NOMO-1 treated with dmso at 0.1 percent for 144 hours (cell line): ENCODE data around the gene RDH13.
A peak's percentile ranks its signal among the peaks of the same experiment; 100 is the strongest.
"Not testable (repeated sequence)": the region's sequence is repeated elsewhere in the genome, so short reads cannot be mapped to it uniquely, and the experiment has no call there.

Source experiments
- DNase-seq: peaks from one replicate; lab custom pipeline; 2025; ENCODE audit not compliant: unreplicated experiment; lab: John Stamatoyannopoulos, UW

Gene RDH13

DNA sequence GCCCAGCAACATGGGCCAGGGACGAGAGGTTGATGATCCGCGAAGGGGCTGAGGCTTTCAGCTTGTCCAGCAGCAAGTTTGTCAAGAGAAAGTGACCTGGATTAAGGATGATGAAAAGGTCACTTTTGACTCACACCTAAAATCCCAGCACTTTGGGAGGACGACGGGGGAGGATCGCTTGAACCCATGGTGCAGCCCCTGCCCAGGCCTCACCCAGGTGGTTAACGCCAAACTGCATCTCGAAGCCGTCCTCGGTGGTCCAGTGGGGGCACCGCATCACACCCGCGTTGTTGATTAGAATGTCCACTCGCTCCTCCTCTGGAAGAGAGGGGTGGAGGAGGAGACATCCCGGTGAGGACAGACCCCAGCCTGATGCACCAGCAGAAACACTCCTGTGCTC lies 14.5 kb downstream of the RDH13 start:
- no peak for DNase-seq

DNA sequence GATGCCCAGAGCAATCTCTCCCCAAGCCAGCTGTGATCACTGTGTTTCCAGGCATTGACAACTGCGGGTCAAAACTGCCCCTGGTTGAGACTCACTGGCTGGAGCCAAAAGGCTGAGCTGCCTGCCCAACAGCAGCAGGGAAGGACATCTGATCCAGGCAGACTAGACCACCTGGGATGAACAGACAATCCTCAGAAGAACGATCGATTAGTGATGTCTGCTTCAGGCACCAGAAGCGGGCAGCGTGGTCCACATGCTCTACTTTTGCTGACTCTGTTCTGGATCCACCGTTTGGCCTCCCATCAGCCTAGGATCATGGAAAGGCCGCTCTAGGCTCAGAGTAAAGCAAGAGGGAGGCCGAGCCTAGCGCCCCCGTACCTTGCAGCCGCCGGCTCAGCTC lies 15.0 kb downstream of the RDH13 start:
- DNase-seq, result no peak

- no peak for DNase-seq
These were observed 15.8 kb downstream of the RDH13 start for GRCh38 chr19:55046975-55047622.

- no peak for DNase-seq
These were observed 17.9 kb downstream of the RDH13 start for GRCh38 chr19:55044771-55045716.

- DNase-seq, result no peak
These were observed 18.7 kb downstream of the RDH13 start for GRCh38 chr19:55044286-55044685.

GRCh38 chr19:55042688-55043087 lies 20.3 kb downstream of the RDH13 start:
- no peak for DNase-seq

GRCh38 chr19:55042344-55042678 lies 20.6 kb downstream of the RDH13 start:
- no peak for DNase-seq

DNA sequence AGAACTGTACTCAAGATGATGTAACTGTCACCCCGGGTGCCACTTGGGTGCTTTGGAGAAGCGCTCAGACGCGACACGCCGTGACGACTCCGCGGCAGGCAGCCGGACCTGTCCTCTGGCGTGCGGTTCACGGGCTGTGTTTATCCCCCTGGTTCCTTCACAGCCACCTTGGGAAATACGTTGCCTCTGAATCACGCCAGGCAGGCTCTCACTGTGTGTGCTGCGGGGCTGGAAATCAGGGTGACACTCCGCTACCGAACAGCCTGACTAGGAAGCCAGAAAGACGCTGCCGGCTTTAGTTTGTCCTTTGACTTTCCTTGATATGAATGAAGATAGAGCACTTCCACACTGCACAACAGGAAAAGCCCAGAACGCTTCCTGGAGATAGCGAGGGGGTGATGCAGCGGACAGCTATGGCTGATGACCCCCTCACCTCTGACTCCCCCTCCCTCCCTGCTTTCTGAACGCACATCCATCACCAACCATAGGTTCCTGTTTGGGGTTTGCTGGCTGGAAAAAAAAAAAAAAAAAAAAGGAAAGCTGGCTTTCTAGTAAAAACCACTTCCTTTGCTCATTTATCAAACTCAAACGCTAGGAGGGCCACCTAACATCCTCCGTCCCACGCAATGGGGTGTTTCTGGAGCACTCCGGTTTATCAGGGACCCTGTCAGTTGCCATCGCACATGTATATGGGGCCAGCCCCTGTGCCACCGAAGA lies 21.2 kb downstream of the RDH13 start:
- DNase-seq, result no peak

DNA sequence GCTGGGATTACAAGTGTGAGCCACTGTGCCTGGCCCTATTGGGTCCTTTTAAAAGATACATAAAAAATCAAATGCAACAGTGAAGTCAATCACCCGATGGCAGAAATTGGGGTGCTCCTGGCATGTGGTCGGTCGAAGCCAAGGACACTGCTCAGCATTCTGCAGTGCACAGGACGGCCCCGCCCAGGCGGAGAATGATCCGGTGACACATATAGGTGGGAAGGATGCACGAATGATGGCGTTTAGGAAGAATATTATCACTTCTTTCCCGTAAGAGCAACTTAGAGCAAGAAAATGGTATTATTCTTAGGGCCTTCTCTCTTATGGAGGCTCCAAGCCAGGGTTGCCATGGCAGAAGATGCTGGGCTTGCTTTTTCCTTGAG lies 21.7 kb downstream of the RDH13 start:
- no peak for DNase-seq

GRCh38 chr19:55040654-55041053 lies 22.3 kb downstream of the RDH13 start:
- not testable (repeated sequence) for DNase-seq

- DNase-seq, result not testable (repeated sequence)
These were observed 25.3 kb downstream of the RDH13 start for GRCh38 chr19:55037603-55038002.

GRCh38 chr19:55036058-55036457 lies 26.9 kb downstream of the RDH13 start:
- DNase-seq, result no peak

DNA sequence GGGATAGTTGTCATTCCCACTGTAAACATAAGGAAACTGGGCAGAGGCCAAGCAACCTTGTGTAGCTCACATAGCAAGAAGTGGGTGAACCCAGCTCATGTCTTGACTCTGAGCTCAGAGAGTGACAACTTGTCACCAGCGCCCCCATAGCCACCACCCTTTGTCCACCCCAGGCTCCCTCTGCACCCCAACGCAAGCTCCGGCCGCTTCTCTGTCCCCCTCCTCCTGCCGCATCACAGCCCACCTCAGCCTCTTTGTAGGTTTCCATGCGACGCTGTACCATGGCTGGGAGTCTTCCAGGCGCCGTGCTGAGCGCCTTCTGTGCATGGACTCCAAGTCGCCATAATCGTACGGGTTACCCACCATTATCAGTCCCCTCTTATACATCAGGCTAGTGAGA lies 28.2 kb downstream of the RDH13 start:
- DNase-seq, result no peak

GRCh38 chr19:55032976-55033643 lies 29.8 kb downstream of the RDH13 start:
- not testable (repeated sequence) for DNase-seq

- no peak for DNase-seq
These were observed 30.7 kb downstream of the RDH13 start for GRCh38 chr19:55032170-55032800.

- no peak for DNase-seq
These were observed 31.8 kb downstream of the RDH13 start for GRCh38 chr19:55031178-55031577.

GRCh38 chr19:55028757-55029156 lies 34.2 kb downstream of the RDH13 start:
- no peak for DNase-seq

GRCh38 chr19:55027472-55028337 lies 35.2 kb downstream of the RDH13 start:
- peak; percentile 53 for DNase-seq

GRCh38 chr19:55027140-55027471 lies 35.8 kb downstream of the RDH13 start:
- DNase-seq, result not testable (repeated sequence)

DNA sequence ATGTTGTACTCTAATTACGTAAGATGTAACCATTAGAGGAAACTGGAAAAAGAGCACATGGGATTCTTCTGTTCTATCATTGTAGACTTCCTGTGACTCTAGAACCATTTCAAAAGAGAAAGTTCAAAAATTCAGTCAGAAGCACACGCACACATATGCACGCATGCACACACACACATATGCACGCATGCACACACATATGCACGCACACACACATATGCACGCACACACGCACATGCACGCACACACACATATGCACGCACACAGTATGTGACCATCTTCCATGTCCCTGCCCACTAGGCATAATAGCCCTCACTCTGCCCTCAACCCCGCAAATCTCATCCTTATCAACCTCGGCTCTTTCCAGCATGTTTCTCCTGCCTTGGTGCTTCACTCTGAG lies 38.8 kb downstream of the RDH13 start:
- DNase-seq, result no peak
